Prostate gland (tissue), 2 donors: Measurements from ENCODE around the gene LRRC43. TPM values are rescaled to one million over a fixed set of nuclear protein-coding genes. Genes with fewer than 3 reads are reported as not detected.

Experiments used
- DNase-seq: peaks from one replicate; pipeline ENCODE4 v3.0.0-alpha.2; 2019; ENCODE audit warnings: low spot score
- H3K27ac ChIP-seq, 2 donors: fragments of 200-600 bp; sonication (generic); 2 replicates each; pipeline ENCODE4 v1.5.1; 2017 to 2019
- H3K27me3 ChIP-seq: fragments of 200-600 bp; sonication (generic); replicated peaks from 2 replicates; pipeline ENCODE4 v1.5.1; 2019; ENCODE audit not compliant: insufficient read depth
- H3K36me3 ChIP-seq, 2 donors: fragments of 200-600 bp; sonication (generic); 1 replicate in 1 of 2; 2 replicates in 1 of 2; pipeline versions ENCODE4 v1.5.1 to v1.8.1; 2017 to 2019
- H3K4me1 ChIP-seq: fragments of 200-600 bp; sonication (generic); replicated peaks from 2 replicates; pipeline ENCODE4 v1.5.1; 2019
- H3K4me3 ChIP-seq, 2 donors: fragments of 200-600 bp; sonication (generic); 2 replicates each; pipeline ENCODE4 v1.5.1; 2017 to 2019
- H3K9me3 ChIP-seq: fragments of 200-600 bp; sonication (generic); 2 replicates; pipeline ENCODE4 v1.5.1; 2017
- POLR2A ChIP-seq: fragments of 450-650 bp; IDR thresholded peaks from one replicate; pipeline ENCODE4 v1.6.1; 2016; ENCODE audit warnings: antibody characterized with exemption, mild to moderate bottlenecking
- POLR2AphosphoS5 ChIP-seq: sonication (generic); formaldehyde crosslinking; IDR thresholded peaks from one replicate; pipeline ENCODE4 v1.6.1; 2017; ENCODE audit warnings: antibody characterized with exemption
- WGBS: methylation state at CpG from one replicate; pipeline ENCODE4 v1.1.5; 2018; 5-methylcytosine and 5-hydroxymethylcytosine counted together
- intact Hi-C: fragments of 100-400 bp; cut with DNase I; formaldehyde crosslinking; loops from one replicate; pipeline ENCODE4 v1.14.2; 2022
- total RNA-seq, 2 donors: library from RNA; depleted of rRNA; stranded (reverse); fragments of >200 nt; gene quantifications; one replicate each; pipeline ENCODE4 v1.1.0, GENCODE V29; 2016
- TF ChIP-seq, protein P1 (sequence below), 4 experiments: fragments of 200-600 bp in 2 of 4; fragments of 450-650 bp in 2 of 4; sonication (generic) in 2 of 4; IDR thresholded peaks; 1 replicate in 3 of 4; 2 replicates in 1 of 4; pipeline ENCODE4 v1.5.1; 2016 to 2019; ENCODE audit warnings: antibody characterized with exemption in 4 of 4, mild to moderate bottlenecking in 2 of 4, moderate library complexity in 2 of 4

The LRRC43 gene
- total RNA-seq, 2 donors from 2014 or later, result 1.2 to 5.7 TPM

DNA sequence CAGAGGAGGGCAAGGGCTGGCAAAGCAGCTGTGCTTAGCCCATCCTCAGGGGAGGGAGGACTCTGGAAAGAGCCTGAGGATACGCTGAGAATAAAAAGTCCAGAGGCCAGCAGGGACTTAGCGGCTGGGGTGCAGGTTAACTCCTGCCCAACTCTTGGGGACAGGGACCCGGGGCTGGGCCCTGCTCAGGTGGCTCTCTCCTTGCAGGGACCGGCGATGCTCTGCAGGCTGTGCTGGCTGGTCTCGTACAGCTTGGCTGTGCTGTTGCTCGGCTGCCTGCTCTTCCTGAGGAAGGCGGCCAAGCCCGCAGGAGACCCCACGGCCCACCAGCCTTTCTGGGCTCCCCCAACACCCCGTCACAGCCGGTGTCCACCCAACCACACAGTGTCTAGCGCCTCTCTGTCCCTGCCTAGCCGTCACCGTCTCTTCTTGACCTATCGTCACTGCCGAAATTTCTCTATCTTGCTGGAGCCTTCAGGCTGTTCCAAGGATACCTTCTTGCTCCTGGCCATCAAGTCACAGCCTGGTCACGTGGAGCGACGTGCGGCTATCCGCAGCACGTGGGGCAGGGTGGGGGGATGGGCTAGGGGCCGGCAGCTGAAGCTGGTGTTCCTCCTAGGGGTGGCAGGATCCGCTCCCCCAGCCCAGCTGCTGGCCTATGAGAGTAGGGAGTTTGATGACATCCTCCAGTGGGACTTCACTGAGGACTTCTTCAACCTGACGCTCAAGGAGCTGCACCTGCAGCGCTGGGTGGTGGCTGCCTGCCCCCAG, 23.4 kb downstream of the LRRC43 start:
- Histone ChIP-seq H3K9me3 (no peaks in the 10 kb centered on the region), H3K4me1 (no peaks in the 10 kb centered on the region), H3K4me3 (no peak overlapping the region), H3K36me3 (peaks cover 6 to 8% of the 10 kb centered on the region in 2 donors), H3K27me3 (no peaks in the 10 kb centered on the region), H3K27ac (no peak overlapping the region)
- WGBS, result 68% methylated on average over 27 of the region's 27 CpGs
- no peak for DNase-seq
- TF ChIP-seq POLR2AphosphoS5, result no peak
- TF ChIP-seq, protein P1, sequence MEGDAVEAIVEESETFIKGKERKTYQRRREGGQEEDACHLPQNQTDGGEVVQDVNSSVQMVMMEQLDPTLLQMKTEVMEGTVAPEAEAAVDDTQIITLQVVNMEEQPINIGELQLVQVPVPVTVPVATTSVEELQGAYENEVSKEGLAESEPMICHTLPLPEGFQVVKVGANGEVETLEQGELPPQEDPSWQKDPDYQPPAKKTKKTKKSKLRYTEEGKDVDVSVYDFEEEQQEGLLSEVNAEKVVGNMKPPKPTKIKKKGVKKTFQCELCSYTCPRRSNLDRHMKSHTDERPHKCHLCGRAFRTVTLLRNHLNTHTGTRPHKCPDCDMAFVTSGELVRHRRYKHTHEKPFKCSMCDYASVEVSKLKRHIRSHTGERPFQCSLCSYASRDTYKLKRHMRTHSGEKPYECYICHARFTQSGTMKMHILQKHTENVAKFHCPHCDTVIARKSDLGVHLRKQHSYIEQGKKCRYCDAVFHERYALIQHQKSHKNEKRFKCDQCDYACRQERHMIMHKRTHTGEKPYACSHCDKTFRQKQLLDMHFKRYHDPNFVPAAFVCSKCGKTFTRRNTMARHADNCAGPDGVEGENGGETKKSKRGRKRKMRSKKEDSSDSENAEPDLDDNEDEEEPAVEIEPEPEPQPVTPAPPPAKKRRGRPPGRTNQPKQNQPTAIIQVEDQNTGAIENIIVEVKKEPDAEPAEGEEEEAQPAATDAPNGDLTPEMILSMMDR (IDR thresholded peaks at IDR 0.05), result no peak
- no peak for TF ChIP-seq POLR2A
- intact Hi-C loops, result no loop called here

DNA sequence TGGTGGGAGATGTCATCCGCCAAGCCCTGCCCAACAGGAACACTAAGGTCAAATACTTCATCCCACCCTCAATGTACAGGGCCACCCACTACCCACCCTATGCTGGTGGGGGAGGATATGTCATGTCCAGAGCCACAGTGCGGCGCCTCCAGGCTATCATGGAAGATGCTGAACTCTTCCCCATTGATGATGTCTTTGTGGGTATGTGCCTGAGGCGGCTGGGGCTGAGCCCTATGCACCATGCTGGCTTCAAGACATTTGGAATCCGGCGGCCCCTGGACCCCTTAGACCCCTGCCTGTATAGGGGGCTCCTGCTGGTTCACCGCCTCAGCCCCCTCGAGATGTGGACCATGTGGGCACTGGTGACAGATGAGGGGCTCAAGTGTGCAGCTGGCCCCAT, 24.1 kb downstream of the LRRC43 start:
- Histone ChIP-seq H3K27ac (no peak overlapping the region), H3K36me3 (peaks cover 6 to 8% of the 10 kb centered on the region in 2 donors), H3K4me1 (no peaks in the 10 kb centered on the region), H3K9me3 (no peaks in the 10 kb centered on the region), H3K4me3 (no peak overlapping the region), H3K27me3 (no peaks in the 10 kb centered on the region)
- 93% methylated on average over 7 of the region's 8 CpGs for WGBS
- DNase-seq, result no peak
- intact Hi-C loops, result no loop called here
- TF ChIP-seq POLR2A (no peak), POLR2AphosphoS5 (no peak)
- TF ChIP-seq, protein P1 (IDR thresholded peaks at IDR 0.05), result no peak

DNA sequence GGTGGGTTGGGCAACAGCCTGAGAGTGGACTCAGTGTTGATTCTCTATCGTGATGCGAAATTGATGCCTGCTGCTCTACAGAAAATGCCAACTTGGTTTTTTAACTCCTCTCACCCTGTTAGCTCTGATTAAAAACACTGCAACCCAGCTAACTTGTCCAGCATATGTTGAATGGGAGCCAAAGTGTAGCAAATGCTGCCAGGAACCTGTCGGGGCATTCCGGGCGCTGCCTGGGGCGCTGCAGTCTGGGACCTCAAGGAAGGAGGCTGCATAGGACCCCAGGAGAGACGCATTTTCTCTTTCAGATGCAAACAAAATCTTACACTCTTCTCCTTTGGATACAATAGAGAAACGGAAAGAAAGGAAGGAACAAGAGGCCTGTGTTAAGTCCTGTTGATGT, 24.5 kb downstream of the LRRC43 start:
- no peaks in the 10 kb centered on the region for H3K4me1 ChIP-seq
- no peaks in the 10 kb centered on the region for H3K9me3 ChIP-seq
- H3K27me3 ChIP-seq, result no peaks in the 10 kb centered on the region
- no peak overlapping the region for H3K27ac ChIP-seq
- intact Hi-C loops, result no loop called here
- no peak for DNase-seq
- TF ChIP-seq, protein P1 (IDR thresholded peaks at IDR 0.05), result no peak
- TF ChIP-seq POLR2AphosphoS5, result no peak
- no peak for TF ChIP-seq POLR2A
- WGBS, result 68% methylated on average over 8 of the region's 8 CpGs
- no peak overlapping the region for H3K4me3 ChIP-seq
- peaks cover 6 to 8% of the 10 kb centered on the region in 2 donors for H3K36me3 ChIP-seq

DNA sequence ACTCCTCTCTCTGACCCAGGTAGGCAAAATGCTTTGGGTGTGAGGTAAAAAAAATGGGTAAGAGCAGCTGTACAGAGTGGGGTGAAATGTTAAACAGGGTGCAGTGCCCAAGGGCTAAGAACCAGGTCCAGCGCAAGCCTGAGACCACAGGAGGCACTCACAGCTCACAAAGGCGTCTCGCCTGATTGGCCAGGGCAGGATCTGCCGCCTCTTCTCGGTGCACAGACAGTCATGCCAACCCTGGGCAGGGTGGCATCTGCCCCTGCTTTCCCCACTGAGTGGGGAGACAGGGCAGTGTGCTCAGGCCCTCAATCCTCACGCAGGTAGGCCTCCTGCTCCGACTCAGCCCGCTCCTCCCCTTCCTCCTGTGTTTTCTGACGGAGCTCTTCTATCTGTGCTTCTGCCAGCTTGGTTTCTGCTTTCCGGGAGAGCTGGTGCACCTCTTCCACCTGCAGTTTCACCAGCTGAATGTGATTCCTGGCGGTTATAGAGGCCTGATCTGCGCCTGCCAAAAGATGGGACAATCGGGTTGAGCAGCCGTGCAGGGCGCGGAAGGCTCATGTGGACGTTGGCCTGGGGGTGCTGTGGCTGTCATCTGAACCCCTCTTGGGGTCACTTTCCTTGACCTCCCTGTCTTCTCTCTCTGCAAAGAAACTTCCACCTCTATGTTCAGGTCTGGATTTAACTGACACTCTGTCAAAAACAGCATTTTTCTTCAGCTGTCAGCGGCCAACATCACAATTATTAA, 25.3 kb downstream of the LRRC43 start:
- 91% methylated on average over 18 of the region's 18 CpGs for WGBS
- no peaks in the 10 kb centered on the region for H3K9me3 ChIP-seq
- TF ChIP-seq POLR2AphosphoS5 (no peak), POLR2A (no peak)
- TF ChIP-seq, protein P1 (IDR thresholded peaks at IDR 0.05), result no peak
- no peak for DNase-seq
- H3K4me1 ChIP-seq, result no peaks in the 10 kb centered on the region
- peaks cover 8 to 9% of the 10 kb centered on the region in 2 donors for H3K36me3 ChIP-seq
- no peaks in the 10 kb centered on the region for H3K27me3 ChIP-seq
- no peak overlapping the region for H3K27ac ChIP-seq
- intact Hi-C loops, result no loop called here
- no peak overlapping the region for H3K4me3 ChIP-seq
